Stimulated activated CD4-positive, alpha-beta T cell treated with anti-CD3 and anti-CD28 coated beads, Interleukin-2, amount 100 ng/mL, for 24 hours (primary cell): ENCODE measurements around the gene NAT10.
A peak's percentile ranks its signal among the peaks of the same experiment; 100 is the strongest.
"Not testable (repeated sequence)": the region's sequence is repeated elsewhere in the genome, so short reads cannot be mapped to it uniquely, and the experiment has no call there.

Source experiments
- DNase-seq, 2 donors: peaks; one replicate each; pipeline ENCODE4 v3.0.0-alpha.2; 2020

The NAT10 gene

DNA sequence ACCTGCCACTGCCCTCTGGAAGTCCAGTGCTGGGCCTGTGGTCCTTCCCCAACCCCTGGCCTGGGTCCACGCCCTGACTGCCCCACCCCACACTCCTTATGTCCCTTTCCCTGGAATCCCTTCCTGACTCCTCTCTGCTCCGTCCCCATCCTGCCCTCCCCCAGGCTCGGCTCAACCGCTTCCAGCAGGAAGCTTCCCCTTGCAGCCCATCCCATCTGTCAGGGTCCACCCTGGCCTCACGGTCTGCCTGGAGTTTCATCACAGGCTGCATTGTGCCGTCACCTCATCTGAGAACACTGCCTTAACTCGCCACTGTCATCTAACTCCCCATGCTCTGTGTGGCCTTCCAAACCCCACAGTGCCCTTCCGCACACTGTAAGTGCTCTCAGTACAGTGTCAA lies 64.3 kb downstream of the NAT10 start:
- DNase-seq: no peak

GRCh38 chr11:34173050-34173449 lies 67.6 kb downstream of the NAT10 start:
- DNase-seq: no peak

DNA sequence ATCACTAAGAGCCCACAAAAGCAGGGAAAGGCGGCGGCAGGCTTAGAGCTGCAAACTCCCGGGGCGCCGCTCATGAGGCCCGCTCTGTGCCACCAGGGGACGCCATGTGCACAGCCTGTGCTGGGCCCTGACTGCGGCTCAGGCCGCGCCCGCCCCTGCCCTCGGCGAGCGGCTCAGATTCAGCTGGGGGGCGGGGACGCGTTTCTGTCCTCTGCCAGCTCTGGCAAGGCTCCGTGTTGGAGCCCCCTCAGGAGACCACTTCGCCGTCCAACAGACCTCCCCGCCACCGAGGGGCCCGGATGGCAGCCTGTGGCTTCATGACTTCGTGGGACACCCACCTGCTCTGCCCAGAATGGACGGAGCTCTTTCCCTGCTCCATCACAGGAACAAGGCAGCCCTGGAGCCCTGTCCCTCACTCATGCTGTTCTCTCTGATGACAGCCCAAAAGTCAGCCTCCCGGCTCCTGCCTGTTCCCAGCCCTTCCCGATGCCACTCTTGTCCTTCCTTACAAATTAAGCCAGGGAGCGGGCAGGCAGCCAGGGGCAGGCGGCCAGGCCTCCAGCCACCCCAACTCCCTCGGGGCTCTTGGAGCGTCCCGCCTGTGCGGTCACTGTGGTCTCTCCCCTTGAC lies 69.1 kb downstream of the NAT10 start:
- peak; percentile 85 to 91 for DNase-seq

GRCh38 chr11:34175284-34176019 lies 70.0 kb downstream of the NAT10 start:
- no peak for DNase-seq

- DNase-seq: no peak
Observed at GRCh38 chr11:34176751-34177209, 71.4 kb downstream of the NAT10 start.

DNA sequence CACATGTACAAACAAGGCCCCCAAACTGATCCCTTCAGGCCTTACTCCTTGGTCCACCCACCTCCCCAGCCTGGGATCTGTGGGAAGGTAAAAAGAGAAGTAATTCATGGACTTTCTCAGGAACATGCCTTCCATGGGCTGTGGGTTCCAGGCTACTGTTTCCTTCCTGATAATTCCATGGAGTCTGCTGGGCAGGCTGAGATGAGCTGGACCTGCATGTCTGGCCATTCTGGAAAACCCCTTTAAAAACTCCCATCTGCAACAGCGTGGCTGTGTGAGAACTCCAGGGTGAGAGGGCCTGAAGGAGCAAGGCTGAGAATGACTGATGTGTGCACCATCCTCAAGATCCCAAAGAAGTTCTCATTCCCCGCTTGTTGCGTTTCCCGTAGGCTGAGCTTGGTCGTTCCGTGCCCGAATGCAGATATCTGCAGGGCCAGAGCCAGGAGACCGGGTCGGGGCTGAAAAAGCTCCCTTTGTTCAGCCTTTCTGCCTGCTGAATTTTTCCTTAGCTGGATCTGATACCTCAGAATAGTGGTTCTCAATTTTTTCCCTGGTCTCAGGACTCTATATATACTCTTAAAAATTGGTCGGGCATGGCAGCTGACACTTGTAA lies 72.9 kb downstream of the NAT10 start:
- DNase-seq: no peak

GRCh38 chr11:34179026-34179675 lies 73.7 kb downstream of the NAT10 start:
- no peak for DNase-seq

- no peak for DNase-seq
Observed at GRCh38 chr11:34180040-34180813, 74.8 kb downstream of the NAT10 start.

DNA sequence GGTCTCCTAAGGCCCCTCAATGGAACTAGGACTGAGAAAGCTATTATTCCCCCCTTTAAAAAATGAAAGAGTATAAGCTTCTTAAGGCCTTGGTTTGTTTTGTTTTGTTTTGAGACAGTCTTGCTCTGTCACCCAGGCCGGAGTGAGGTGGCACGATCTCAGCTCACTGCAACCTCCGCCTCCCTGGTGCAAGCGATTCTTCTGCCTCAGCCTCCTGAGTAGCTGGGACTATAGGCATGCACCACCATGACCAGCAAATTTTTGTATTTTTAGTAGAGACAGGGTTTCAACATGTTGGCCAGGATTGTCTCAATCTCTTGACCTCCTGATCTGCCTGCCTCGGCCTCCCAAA lies 75.4 kb downstream of the NAT10 start:
- DNase-seq: not testable (repeated sequence)

DNA sequence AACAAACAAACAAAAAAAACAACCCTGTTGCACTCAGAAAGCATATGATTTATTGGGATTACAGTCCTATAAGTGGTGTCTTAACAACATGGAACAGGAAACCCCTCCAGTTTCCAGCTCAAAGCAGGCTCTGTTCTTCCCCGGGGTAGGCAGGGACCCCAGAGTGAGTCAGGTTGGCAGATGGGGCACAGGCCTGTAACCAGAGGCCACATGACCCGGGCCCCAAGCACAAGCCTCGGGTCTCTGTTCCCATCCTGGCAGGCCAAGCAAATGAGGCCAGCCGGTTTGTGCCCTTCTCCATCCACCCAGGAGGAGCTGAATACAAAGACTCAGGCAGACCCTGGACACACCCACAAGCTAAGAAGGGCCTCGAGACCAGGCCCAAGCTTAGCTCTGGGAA lies 75.8 kb downstream of the NAT10 start:
- DNase-seq: no peak

DNA sequence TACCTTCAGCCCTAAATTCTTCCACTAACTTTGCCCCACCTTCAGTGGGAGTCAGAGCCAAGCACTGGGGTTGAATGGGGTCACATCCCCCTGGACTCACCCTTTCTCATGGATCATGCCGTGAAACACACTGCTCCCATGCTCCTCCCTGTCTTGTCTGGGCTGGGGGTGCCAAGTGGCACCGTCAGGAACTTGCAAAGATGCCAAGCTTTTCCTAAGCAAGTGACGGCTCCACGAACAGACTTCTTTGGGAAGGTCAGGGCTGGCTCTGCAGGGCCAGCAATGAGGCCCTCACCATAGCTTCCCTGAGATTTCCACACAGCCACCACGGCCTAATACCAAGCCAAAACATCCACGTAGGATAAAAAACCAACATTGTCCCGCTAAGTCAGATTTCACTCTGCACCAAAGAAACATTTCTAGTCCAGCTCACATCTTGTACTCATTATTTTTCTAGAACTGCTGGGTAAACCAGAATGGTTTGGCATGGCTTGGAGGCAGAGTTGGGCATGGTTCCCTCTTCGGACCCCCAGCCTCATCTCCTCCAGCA lies 76.5 kb downstream of the NAT10 start:
- DNase-seq: no peak

GRCh38 chr11:34182425-34182824 lies 77.0 kb downstream of the NAT10 start:
- no peak for DNase-seq

DNA sequence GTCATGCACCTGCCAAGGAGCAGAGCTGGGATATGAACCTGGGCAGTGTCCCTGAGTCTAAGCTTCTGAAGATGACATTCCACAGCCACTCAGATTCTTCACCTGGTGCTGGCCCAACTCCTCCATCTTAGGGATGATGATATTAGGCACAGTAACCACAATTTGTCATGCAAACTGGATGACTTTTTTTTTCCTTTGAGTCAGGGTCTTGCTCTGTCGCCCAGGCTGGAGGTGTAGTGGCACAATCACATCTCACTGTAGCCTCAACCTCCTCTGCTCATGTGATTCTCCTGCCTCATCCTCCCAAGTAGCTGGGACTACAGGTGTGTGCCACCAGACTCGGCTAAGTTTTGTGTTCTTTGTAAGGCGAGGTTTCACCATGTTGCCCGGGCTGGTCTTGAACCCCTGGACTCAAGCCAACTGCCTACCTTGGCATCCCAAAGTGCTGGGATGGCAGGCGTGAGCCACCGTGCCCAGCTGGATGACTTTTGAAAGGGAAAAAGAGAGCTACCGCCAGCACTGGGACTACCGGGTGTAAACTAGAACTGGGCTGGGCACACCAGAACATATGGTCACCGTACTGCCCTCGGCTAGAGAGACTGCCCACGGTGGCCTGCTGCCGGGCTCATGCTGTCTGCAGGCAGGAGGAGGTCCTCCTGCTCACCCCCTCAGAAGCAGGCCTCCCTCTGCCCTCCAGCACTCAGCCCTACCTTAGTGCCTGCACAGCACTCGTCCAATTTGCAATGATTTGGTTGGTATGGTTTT lies 77.7 kb downstream of the NAT10 start:
- no peak for DNase-seq

GRCh38 chr11:34183848-34184391 lies 78.5 kb downstream of the NAT10 start:
- no peak for DNase-seq

DNA sequence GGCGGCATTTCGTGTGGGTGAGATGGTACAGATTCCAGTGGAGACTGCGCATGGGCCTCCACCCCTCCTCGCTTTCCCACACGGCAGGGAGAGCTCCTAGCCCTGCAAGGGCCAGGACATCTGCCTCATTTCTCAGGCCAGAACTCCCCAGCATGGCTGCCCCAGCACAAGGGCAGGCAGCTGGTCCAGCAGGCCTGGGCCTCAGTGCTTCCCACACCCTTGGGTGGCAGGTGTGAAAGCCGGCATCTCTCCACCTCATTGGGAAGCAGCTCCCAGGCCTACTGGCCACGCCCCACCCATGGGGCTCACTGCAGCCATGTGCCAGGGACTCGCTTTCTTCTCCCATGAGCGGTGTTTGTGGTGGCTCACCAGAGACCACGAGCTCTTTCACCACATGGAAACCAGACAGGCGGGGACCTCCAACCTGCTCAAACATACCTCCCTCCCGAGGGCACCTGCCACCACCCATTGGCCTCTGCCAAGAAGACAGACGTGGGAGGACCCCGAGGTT lies 79.1 kb downstream of the NAT10 start:
- no peak for DNase-seq

DNA sequence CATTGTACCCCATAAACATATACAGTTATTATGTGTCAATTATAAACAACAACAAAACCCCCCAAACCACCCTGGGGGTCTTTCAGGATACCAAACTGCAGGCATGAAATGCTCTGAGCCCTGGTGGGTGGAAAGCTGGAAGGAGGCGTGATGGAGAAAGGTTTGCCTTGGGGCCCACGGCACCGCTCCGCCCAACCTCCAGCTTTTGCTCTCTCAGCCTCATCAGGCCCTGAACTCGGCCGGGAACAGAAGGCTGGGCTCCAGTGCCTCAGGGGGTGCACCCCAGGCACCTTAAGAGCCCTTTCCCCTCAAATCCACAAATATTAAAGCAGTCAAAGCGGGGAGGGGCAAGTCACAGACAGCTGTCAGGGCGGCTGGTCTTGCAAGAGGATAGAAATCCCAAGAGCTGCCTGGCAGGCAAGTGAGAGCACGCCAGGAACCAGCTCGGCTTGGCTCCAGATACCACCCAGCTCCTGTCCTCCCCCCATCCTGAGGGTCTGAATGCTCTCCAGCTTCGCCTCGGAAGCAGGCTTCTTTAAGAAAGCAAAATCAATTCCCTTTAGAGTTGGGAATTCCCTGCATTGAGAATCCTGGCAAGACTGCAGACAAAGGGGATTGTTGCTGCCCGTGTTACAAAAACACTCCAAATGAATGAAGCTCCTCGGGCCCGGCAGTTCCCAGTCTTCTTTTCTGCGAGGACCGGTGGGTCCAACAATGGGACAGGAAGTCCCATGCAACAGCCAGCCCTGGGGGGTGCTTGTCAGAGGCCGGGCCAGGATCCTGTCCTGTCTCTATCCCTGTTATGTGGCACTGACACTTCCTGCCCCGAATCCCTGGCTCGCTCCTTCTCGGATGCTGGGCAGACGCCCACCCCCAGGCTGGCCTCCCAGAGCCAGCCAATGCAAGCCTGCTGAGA lies 80.8 kb downstream of the NAT10 start:
- DNase-seq: no peak

- no peak for DNase-seq
Observed at GRCh38 chr11:34188181-34188580, 82.8 kb downstream of the NAT10 start.

GRCh38 chr11:34189191-34189590 lies 83.8 kb downstream of the NAT10 start:
- DNase-seq: no peak

DNA sequence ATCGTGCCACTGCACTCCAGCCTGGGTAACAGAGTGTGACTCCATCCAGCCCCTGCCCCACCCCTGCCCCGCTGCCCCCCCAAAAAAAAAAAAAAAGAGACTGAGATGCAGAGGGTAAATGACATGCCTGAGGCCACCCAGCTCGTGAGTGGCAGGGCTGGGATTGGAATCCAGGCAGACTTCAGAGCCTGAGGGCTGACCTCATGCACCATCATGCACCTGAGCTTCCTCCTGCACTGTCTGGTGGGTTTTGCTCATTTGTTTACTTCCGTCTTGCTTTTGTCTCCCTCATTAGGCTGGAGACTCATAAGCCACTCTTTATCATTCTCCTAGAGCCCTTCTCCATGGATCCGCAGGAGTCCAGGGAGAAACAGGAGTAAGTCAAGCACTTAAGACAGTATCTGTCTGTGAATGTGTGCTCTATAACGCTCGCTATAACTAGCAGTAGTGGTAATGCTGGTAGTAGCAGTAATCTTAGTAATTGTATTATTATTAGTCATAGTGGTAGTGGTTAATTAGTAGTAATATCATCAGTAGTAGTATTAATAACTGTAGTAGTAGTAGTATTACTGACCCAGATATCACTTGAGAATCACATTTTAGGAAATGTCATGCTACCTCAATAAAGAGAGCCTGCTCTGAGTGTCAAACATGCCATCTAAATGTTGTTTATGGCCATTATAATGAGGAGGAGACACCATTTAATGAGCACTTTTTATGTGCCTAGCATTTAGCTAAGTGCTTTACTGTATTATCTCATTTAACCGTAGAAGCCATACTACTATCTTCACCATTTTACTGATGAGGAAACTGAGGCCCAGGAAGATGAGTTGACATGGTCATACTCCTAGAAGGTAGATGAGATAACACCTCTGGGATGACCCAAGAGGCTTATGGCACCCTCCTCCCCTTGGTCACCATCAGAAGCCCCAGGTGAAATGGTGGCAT lies 85.0 kb downstream of the NAT10 start:
- no peak for DNase-seq
